ENCODE data around the gene IGBP1.
"Not testable (repeated sequence)": the region's sequence is repeated elsewhere in the genome, so short reads cannot be mapped to it uniquely, and the experiment has no call there.

The IGBP1 gene

DNA sequence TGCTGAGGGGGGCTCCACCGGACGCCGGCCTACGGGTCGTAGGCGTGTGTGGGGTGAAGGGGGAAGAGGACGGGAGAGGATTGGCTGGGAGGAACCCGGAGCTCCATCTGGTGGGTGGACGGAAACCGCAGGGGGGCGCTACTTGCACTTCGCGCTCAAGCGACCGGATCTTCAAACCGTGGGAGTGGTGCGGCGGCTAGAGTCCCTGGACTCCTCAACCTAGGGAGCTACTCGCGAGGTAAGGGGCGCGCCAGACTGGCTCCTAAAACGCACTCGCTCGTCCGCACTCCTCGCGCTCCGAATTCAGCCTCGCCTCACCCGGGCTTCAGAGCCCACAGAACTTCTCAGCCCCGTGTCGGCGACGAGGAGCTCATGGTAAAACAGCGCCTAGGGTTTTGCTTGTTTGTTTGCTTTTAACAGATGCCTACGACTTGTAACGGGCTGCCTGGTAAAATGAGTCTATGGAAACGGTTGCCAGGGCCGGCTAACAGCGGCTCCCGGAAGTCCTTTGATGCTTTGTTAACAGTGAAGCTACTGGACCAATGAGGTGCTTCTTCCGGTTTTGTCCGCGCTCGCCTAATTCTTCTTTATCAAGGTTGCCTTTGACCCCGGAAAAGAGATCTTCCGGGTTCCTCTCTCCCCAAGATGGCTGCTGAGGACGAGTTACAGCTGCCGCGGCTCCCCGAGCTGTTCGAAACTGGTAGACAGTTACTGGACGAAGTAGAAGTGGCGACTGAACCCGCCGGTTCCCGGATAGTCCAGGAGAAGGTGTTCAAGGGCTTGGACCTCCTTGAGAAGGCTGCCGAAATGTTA, at the start of gene IGBP1:
TSS of gene IGBP1 (plus strand) at position 145 of the 813 bp plus-strand sequence. CDS start at position 646, 501 bp downstream.
- DNase-seq = peak; percentile 80

DNA sequence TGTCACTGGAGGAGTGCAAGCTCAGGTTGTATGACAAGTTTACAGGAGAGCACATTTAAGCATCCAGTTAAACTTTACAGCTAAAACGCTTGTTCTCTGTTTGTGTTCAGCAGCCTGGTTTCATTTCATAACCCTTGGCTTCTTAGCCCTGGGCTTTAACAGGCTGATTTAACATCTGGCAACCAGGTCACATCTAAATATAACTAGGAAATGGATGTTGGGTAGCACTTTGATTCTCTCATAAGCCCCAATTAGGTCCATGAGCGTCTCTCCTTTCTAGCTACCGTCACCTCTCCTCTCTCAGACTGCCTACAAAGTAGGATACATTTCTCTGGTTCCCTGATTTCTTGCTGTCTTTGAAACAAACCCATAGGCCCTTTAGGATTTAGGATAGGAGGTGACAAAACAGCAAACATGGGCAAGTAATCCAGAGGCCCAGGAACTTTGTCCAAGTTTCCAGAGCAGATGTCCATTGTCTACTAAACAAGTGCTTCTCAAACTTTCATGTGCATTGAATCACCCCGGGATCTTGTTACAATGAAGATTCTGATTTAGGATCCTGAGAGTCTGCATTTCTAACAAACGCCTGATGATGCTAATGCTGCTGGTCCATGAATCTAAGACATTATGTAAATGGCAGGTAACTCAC, 48.5 kb upstream of the IGBP1 start:
- no peak for DNase-seq

DNA sequence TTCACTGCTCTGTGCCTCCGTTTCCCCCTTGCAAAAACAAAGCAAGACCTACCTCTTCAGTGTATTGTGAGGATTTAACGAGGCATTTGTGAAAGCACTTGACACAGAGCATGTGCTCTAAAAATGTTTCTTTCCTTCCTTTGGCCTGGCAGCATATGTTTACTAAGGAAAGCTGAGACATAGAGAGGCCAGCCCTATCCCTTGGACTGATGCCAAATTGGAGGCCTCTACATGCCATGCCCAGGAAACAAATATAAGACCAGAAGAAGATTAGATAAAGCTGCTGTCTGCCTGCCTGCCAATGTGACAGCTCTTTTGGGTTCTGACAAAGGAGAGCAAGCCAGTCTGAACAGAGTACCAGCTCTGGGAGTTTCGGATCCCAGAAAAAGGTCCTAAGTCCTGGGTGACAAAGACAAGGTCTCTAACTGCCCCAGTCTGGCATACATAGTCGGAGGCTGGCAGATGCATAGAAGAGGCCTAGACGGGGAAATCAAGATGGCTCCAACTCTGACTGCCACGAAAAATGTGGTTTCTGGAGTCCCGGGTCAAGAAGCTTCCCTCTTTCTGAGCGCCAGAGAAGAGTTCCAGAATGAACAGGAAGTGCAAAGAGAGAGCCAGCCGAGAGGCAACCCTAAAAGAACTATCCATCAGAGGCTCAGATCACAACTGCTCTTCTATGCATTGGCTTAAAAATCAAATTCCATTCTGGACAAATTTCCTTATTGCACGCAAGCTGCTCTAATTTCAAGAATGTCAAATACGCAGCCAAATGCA, 45.2 kb upstream of the IGBP1 start:
- DNase-seq = peak; percentile 21

DNA sequence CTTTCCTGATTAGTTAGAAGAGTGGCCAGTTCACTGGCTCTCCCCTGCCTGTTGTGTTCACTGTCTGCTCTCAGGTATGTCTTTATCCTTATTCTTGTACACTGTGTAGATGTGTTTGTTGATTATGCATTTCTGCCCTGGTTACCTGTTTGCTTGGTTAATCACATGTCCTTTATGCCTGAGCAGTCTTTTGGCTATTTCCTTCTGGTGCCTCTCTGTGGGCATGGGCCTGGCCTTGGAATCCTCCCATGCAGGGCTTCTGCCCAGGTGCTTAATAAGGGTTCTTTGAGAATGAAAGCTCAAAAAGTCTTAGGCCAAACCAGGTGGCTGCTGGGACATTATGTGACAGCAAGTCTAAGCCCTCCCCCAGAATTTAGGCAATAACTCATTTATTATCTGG, 44.5 kb upstream of the IGBP1 start:
- DNase-seq = no peak

DNA sequence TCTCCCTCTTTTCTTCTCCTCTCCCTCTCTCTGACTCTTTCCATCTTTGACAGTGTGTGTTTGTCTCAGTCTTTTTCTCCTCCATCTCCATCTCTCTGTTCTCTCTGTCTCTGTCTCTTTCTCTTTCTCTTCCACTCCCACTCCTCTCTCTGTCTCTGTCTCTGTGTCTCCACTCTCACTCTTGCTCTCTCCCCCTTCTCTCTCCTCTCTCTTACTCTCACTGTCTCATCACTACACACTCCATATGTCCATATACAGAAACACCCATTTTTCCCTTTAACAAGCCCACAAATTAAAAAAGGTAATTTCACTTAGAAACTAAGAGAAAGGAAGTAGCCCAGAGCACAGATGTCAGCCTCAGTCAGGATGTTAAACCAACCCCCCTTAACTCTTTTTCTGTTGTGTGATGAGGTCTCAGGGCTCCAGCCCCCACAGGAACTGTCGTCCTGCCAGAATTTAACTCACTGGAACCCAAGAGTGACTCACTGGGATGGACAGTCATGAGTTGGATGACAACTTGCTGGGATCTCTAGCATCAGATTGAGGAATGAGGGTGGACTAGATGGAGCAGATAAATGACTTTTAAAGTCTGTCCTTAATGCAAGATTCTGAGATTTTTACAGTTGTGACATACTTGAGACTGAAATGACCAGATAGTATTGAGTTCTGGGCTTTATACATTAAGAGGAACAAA, 43.5 kb upstream of the IGBP1 start:
- DNase-seq = peak; percentile 53

DNA sequence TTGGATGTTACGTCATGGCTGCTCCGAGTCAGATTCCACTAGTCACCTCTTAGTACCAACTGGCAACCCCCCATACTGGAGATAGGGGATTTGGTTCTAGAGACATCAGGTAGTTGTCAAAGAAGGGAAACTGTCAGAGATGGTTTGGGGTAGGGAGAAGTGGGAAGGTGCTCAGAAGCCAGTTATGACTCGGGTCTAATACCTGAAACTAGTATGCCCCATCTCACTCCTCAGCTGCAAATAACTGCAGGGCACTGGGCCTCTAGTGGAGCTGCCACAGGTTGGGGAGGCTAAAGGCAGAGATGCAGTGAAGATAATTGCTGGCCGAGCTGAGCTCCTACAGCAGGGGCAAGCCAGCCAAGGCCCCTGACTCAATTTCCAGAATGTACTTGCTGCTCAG, 41.0 kb upstream of the IGBP1 start:
- DNase-seq = no peak

DNA sequence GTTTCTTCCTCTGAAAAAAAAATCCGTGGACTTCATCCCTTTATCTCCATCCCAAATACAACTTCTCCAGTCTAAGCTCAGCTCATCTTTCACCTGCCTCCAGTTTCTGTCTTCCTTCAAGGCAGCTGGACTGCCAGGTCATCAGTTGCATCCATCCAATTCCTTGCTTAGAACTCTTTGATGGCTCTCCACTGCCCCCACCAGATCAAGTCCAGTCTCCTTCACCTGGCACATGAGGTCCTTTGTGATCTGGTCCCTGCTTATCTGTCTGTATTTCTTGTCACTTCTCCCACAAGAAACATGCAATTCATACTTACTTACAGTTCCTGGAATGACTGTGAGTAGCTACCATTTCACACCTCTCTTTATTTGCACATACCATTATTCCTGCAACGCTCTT, 37.2 kb upstream of the IGBP1 start:
- DNase-seq = peak; percentile 19

DNA sequence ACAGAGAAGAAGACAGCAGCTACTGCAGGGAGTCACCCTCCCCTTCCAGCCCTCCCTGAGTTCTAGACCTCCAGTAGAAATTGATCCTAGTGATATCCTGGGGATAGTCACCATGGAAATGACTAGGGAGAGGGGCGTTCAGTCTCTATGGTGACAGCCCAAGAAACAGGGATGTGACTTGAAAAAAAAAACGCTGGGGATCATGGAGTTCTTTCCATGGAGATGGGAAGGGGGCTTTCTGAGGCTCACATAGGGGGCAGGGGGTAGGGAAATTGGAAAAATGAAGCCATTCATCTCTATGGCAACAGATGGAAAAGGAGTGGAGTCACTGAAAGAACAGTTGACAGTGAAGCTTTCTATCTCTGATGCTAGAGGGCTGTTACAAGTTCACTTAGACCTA, 28.0 kb upstream of the IGBP1 start:
- DNase-seq = no peak

DNA sequence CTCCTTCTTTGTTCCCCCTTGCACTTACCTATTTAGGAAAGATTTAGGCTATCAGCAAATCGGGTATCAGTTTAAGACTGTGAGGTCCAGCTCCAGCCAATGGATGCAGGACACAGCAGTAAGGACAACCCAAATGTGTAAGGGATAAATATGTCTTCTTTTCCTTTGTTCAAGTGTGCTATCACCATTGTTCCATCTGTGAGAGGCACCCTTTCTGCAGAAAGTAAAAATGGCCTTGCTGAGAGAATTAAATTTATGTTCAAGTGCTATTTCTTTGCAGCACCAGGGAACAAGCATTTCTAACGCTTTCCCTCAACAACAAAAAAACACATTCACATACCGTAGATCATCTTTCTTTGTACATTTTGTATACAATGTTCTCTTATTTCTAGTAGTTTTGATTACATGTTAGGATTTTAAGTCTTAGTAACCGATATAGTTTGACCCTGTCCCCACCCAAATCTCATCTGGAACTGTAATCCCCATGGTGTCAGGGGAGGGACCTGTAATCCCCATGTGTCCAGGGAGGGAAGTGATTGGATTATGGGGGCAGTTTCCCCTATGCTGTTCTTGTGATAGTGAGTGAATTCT, 21.7 kb upstream of the IGBP1 start:
- DNase-seq = not testable (repeated sequence)

DNA sequence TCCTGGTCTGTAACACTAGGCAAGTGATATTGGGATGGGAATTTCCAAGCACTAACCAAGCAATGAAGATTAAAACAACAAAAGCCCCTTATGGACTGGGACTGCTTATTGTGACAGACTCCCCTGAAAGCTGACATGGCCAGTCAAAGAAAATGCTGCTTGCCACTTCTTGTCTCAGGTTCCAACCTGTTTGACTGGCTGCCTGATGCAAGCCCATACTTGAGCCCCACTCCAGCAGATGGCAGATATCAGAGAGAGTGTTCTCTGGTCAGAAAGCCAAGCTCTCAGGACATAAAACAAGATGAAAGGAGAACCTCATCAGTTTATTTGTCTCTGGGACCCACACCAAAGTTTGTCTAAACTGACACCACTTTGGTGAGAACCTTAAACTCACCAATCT, 15.5 kb upstream of the IGBP1 start:
- no peak for DNase-seq

DNA sequence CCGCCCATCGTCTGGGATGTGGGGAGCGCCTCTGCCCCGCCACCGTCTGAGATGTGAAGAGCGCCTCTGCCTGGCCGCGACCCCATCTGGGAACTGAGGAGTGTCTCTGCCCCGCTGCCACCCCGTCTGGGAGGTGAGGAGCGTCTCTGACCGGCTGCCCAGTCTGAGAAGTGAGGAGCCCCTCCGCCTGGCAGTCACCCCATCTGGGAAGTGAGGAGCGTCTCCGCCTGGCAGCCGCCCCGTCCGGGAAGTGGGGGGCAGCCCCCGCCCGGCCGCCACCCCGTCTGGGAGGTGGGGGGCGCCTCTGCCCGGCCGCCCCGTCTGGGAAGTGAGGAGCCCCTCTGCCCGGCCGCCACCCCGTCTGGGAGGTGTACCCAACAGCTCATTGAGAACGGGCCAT, 10.2 kb upstream of the IGBP1 start:
- not testable (repeated sequence) for DNase-seq

DNA sequence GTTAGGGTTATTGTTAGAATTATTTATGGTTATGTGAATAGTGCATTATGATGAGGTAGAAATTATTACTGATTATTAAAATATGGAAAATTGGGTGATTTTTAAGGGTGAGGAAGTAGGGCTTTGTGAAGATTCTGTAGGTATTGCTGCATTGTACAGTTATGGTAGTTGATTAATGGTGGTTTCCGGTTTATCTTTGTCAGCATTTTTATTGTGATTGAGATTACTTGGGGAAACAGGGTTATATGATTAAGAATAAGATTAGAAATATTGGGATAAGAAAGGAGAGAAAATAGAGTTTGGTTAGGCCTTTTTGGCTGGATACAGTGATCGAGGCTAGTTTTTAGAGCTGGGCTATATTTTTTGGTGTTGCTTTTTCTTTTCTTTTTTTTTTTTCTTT, 8.6 kb upstream of the IGBP1 start:
- no peak for DNase-seq

DNA sequence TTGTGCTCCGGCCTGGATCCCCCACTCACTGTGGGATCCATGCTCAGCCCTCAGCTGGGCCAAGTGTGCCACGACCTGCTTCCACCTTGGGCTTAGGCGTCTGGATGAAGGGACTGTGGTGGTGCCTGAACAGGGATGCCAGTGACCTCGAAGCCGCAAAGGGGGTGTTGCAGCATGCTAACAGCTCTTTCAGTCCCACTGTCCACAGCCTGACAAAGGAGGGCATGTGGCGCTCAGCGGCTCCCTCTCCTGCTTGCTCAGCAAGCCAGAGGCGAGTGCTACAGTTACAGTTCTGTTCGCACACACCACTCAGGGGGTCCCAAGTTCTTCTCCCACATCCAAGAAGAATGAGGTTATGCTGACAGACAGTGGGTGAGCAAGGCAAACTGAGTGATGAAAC, 5.2 kb upstream of the IGBP1 start:
- DNase-seq = no peak

DNA sequence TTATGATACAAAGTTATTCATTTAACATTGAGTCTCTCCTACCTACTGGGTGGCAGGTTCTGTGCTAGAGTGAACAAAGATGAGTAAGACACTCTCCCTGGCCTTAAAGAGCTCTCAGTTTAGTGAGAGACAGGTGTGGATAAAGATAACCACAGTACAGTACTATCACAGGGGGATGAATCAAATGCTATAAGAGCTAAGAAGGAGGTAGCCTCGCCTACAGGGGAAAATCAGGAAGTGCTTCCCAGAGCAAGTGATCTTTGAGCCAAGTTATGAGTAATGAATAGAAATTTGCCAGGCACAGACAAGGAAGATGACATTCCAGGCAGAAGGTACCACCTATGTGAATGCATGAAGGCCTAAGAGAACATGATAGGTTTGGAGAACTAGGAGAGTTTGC, 3.4 kb upstream of the IGBP1 start:
- peak; percentile 26 for DNase-seq

DNA sequence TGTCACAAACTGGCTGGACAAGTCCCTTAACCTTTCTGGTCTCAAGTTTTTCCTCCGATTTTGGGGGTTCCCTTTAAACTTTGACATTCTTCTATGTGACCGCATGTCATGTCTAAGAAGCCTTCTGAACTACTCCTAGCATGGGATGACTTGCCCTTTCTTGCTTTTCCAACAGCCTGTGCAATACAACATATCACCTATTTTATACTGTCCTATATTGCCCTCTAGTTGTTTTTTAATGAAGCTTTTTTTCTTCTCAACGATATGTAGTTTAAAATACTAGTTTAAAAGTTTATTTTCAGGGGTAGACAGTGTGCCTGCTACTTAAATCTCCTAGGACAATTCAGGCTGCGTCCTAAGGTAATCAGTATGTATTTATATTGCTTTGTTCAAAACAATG, 1.0 kb upstream of the IGBP1 start:
- DNase-seq = peak; percentile 8

DNA sequence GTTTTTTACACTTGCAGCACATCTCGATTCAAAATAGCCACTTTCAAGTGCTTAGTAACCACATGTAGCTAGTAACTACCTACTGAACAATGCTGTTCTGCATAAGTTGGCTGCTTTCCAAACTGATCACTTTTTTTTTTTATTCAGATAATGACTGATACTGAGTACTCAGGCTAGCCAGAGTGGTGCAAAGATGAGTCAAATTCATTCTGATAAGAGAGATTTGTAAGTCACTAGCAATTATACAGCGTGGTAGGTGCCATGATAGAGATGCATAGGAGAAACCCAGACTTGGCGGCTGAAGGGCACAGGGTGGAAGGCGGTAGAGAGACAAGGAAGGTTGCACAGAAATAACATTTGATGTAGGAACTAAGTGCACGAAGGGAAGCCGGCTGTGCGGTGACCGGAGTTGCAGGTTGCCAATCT, 357 bp upstream of the IGBP1 start:
- no peak for DNase-seq

DNA sequence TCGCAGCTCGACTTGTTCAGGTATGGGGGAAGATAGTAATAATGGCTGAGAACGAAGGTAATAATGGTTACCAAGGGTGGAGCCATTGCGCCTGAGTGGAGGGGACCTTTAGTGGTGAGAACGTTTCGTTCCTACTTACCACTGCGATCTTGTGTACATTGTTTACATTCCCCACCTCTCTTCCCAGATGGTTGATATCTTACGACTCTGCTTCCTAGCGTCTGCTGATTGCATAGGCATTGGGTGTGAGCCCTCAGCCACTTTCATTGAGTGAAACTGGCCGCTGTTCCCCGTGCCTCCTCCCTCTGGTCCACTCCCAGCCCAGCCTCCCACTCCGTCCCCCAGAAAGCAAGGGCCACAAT, 850 bp downstream of the IGBP1 start:
- DNase-seq = peak; percentile 13

DNA sequence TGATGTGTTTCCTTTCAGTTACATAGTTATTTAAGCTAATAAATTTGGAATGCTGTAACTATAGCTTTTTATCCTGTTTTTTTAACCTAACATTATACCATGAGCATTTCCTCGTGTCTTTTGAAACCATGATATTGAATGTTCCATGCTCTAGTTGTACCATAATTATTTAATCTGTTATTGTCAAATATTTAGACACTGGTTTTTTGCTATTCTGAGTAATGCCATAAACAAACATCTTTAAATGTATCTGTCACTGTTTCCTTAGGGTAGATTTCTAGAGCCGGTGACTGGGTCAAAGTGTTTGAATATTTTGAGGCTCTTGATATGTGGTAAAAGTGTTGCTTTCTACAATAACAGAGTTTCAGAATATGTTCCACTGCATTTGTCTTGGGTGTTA, 5.4 kb downstream of the IGBP1 start:
- DNase-seq = no peak

DNA sequence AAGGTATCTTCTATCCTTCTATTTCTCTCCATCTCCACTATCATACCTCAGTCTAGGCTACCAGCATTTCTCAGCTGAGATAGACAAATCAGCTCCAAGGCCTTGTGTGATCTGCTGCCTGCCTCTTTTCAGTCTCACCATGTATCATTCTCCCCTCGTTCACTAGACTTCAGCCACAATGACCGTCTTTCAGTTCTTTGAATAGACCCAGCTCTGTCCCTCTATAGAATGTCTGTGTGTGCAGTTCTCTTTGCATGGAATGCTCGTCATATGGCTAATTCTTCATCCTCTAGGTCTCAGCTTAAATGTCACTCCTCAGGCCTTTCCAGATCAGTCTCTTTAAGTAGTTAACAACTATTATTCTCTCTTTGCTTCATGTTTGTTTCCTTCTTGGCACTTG, 6.5 kb downstream of the IGBP1 start:
- DNase-seq = no peak

DNA sequence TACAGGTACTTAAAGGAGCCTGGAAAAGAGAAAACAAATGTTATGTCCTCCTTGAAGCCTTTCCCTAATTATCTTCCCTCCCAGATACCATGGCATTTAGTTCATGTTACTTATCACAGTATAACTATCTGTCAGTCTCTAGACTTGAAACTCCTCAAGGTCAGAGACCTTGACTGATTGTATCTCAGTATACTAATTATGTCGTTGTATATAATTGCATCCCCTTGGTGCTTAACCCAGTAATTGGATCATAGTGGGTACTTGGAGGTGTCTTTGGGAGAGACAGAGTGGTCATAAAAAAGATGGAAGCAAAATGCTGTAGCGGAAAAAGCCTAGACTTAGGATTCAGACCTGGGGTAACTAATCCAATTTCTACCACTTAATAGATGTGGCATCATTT, 8.1 kb downstream of the IGBP1 start:
- no peak for DNase-seq

DNA sequence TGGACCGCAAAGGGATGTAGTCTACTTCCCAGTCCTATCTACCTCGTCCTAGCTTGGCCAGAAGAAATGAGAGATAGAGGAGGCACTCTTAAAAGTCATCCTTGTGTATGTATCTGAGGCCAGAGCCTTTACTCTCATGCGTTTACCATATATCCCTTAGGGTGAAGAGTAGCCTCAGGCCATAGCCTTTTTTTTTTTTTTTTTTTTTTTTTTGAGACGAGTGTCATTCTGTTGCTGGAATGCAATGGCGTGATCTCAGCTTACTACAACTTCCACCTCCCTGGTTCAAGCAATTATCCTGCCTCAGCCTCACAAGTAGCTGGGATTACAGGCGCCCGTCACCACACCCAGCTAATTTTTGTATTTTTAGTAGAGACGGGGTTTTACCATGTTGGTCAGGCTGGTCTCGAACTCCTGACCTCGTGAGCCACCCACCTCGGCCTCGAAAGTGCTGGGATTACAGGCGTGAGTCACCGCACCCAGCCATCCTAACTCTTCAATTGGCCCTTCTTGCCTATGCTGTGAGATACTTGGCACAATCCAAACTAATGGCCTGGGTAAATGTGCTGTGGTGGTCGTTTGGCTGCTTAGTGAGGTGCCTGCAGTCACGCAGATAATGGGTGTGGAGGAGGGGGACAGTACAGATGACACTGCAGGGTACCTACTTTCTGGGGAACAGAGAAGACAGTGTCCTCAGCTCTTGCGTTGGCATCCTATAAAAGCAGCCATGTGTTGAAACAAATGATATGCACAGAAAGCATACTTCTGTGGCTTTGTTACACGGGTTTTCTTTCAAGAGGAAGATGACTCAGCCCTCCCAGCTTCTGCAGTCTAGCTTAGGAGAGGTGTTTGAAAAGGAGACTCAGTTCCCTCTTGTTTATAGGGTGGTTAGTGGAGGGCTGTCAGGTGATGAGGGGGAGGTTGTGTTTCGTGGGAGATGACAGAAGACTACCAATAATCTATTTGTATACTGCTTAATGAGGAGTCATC, 33.6 kb downstream of the IGBP1 start:
- DNase-seq = peak; percentile 55

Data from HCEC 1CT (cell line).